GM21619 (cell line): ENCODE results near the gene SPATC1L.

Source experiments
- ATAC-seq: cut with Tn5 transposase; IDR thresholded peaks from one replicate; pipeline ENCODE4 v1.9.1; 2021; ENCODE audit not compliant: unreplicated experiment

The SPATC1L gene

GRCh38 chr21:46215436-46216131 lies 31.3 kb upstream of the SPATC1L start:
- ATAC-seq: no peak

- no peak for ATAC-seq
Observed at GRCh38 chr21:46214478-46215340, 30.4 kb upstream of the SPATC1L start.

- no peak for ATAC-seq
Observed at GRCh38 chr21:46213620-46214286, 29.5 kb upstream of the SPATC1L start.

GRCh38 chr21:46212721-46213484 lies 28.6 kb upstream of the SPATC1L start:
- no peak for ATAC-seq

GRCh38 chr21:46211786-46212720 lies 27.8 kb upstream of the SPATC1L start:
- no peak for ATAC-seq

DNA sequence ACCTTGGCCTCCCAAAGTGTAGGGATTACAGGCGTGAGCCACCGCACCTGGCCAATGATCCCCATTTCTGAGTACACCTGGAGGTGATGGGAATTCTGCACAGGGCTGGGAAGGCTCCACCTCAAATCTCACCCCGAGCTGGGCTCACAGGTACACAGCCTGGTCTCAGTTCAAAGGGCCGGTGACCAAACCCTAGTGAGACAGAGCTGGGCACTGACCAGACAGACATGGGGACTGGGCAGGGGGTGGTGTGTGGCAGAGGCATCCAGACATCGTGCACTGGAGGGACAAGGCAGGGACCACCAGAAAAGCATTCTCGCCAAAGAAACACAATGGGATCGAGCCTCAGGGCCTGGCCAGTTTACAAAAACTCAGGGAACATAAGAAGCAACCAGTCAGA lies 27.1 kb upstream of the SPATC1L start:
- ATAC-seq: no peak

DNA sequence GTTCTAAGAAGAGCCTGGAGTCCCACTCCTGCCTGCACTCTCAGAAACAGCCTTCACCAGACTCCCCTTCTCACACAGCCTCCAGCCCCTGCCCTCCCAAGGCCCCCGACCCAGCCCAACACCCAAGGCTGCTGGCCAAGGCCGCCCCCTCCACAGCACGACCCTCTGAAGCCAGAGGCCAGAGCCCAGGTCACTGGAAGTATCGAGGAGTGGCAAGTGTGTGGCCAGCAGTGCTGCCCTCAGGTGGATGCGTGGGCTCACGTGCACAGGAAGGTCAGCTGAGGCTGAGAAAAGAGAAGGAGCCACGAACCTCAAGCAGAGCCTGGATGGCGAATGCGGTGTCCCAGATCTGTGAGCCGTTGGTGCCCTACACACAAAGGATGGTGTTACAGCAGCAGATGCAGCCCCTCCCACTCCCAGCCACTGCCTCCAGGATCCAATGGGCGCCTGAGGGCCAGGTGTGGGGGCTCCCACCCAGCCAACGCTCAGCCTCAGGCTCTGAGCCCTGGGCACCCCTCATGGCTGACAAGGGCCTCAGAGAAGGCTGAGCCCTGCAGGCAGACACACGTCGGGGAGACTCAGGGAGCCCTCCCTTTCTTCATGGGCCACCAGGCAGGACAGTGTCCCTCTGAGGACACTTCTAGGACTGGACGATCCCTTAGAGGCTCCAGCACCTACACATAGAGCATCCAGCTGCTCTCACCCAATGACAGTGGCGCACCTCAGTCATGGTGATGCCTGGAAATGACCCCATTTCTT lies 26.3 kb upstream of the SPATC1L start:
- no peak for ATAC-seq

GRCh38 chr21:46208761-46209721 lies 24.8 kb upstream of the SPATC1L start:
- ATAC-seq: no peak

DNA sequence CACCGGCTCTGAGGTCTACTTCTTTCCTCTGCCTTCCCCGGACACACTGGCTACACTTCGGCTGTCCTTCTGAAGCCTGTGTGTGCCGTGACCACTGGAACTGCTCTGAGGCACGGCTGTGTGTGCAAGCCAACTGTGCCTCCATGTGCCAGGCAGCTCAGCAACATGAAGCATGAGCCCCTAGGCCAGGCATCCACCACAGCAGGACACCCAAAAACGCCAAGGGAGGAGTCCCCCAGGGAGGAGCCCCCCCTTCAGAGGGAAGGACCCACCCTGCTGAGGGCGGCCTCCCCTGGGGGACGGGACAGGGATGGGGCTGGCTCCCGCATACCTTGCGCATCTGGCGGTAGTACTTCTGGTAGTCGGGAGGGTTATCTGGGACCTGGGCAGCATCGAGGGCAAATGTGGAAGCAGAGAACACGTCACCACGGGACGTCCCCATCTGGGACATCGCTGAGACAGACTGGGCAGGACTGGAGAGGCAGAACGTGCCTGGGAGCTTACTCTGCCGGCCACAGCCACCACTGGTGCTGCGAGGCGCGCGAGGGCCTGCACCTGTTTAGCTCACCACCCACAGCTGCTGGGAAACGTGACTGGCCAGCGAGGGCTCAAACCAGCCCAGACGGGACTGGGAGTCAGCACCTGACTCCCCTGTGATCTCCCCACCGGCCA lies 23.8 kb upstream of the SPATC1L start:
- no peak for ATAC-seq

- ATAC-seq: no peak
Observed at GRCh38 chr21:46207006-46207919, 23.0 kb upstream of the SPATC1L start.

DNA sequence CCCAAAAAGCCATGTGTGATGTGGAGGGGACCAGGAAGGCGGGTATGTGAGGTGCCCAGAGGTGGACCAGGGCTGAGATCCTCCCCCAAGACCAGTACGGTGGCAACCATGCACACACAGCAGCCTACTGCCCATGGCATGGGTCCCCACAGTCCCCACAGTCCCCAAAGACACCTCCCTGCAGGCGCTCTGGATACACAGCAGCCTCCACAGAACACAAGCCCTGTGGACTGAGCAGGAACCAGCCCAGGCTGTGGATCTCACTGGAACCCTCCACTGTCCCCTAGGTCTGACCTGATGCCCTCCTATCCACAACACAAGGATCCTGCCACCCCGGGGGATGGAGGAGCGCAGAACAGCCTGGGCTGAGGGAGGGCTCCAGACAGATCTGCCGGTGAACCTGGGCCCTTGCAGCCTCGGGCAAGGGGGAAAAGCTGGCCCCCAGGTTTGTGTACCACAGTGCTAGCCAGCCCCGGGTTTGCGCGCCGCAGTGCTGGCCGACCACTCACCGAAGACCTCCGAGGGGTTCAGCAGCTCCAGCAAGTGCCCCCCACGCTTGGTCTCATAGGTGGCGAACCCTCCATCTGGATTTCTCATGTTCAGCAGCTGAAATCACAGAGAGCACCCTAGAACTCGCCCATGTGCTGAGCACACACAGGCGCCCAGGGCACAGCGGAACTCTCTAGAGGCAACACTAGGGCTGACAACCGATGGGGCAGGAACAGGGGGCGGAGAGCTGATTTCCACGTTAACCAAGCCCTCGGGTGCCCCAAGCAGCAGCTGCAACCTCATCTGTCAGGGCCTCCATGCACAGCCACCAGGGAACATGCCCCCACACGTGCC lies 22.1 kb upstream of the SPATC1L start:
- no peak for ATAC-seq

- ATAC-seq: no peak
Observed at GRCh38 chr21:46205766-46206162, 21.5 kb upstream of the SPATC1L start.

DNA sequence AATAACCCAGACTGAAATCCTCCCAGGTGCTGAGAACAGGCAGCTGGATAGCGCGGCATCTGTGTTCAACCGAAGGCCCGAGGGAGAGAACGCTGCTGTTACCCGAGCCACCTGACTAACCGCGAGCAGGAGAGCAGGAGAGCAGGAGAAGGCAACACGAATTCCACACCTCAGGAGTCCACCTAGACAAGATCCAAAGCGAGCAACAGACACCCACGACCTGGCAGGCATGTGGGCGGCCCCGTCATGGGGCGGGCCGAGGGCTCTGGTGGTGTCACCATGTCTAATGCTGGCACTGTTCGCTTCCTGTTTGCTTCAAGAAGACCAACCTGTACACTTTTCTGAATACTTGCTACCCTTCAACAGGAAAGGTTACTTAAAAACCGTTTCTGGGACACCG lies 20.9 kb upstream of the SPATC1L start:
- ATAC-seq: no peak

DNA sequence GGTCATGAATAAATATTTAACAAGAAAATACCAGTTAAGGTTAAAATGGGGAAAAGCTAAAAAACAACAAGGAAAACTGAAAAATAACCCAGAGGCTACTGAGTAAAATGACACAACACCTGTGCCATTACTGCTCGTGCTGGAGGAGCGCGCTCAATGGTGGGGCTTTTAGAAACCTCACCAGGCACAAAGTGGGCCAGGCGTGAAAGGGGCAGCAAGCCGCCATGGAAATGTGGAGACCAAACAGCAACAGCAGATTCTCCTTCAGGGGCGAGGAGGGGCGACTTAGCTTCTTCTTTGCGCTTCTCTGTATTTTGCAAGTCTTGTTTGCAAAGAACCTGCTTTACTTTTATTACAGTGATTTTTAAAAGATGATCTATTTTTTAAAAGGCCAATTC lies 18.9 kb upstream of the SPATC1L start:
- no peak for ATAC-seq

DNA sequence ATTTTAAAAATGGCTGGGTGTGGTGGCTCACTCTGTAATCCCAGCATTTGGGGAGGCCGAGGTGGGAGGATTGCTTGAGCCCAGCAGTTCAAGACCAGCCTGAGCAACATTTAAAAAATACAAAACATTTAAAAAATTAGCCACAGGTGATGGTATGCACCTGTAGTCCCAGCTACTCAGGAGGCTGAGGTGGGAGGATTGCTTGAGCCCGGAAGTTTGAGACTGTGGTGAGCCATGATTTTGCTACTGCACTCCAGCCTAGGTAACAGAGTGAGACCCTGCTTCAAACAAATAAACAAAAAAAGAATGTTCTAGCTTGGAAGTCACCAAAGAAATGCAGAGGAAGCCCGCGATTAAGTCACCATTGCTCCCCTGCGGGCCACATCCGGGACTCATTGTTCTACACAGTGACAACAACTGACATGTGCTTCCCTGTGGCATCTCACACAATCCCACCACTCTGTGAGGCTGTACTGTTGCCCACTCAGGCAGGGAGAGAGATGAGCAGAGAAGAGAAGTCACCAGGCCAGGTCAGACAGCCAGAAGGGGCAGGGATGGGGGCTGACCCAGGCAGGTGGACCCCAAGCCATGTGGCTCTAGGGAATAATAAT lies 18.4 kb upstream of the SPATC1L start:
- ATAC-seq: no peak
